HG02852 (cell line): ENCODE measurements around the gene FAM216B.
"Not testable (repeated sequence)": the region's sequence is repeated elsewhere in the genome, so short reads cannot be mapped to it uniquely, and the experiment has no call there.

Source experiments
- ATAC-seq: cut with Tn5 transposase; IDR thresholded peaks from one replicate; pipeline ENCODE4 v1.9.1; 2021; ENCODE audit warnings: mild to moderate bottlenecking, moderate library complexity; ENCODE audit not compliant: unreplicated experiment

FAM216B gene

GRCh38 chr13:42781352-42781751, at the start of gene FAM216B:
FAM216B (plus strand) TSS chr13:42781584; CDS start chr13:42784068, 2,484 bp downstream.
- no peak for ATAC-seq

GRCh38 chr13:42732073-42732472, 49.3 kb upstream of the FAM216B start:
- ATAC-seq: no peak

GRCh38 chr13:42733046-42733445, 48.3 kb upstream of the FAM216B start:
- no peak for ATAC-seq

GRCh38 chr13:42735010-42735409, 46.4 kb upstream of the FAM216B start:
- no peak for ATAC-seq

GRCh38 chr13:42740753-42741152, 40.6 kb upstream of the FAM216B start:
- ATAC-seq: no peak

GRCh38 chr13:42741914-42742313, 39.5 kb upstream of the FAM216B start:
- ATAC-seq: no peak

- no peak for ATAC-seq
Measured at GRCh38 chr13:42745655-42746054, 35.7 kb upstream of the FAM216B start.

GRCh38 chr13:42746866-42747265, 34.5 kb upstream of the FAM216B start:
- no peak for ATAC-seq

GRCh38 chr13:42747399-42747873, 33.9 kb upstream of the FAM216B start:
- no peak for ATAC-seq

GRCh38 chr13:42750794-42751193, 30.6 kb upstream of the FAM216B start:
- ATAC-seq: no peak

GRCh38 chr13:42751693-42752092, 29.7 kb upstream of the FAM216B start:
- peak; percentile 51 for ATAC-seq

GRCh38 chr13:42752731-42753130, 28.7 kb upstream of the FAM216B start:
- no peak for ATAC-seq

- ATAC-seq: no peak
Measured at GRCh38 chr13:42753697-42754096, 27.7 kb upstream of the FAM216B start.

- no peak for ATAC-seq
Measured at GRCh38 chr13:42754801-42755510, 26.4 kb upstream of the FAM216B start.

GRCh38 chr13:42757678-42758420, 23.5 kb upstream of the FAM216B start:
- no peak for ATAC-seq

GRCh38 chr13:42758515-42758914, 22.9 kb upstream of the FAM216B start:
- ATAC-seq: no peak

GRCh38 chr13:42760951-42761350, 20.4 kb upstream of the FAM216B start:
- no peak for ATAC-seq

GRCh38 chr13:42762251-42762650, 19.1 kb upstream of the FAM216B start:
- ATAC-seq: no peak

GRCh38 chr13:42762917-42763316, 18.5 kb upstream of the FAM216B start:
- no peak for ATAC-seq

- no peak for ATAC-seq
Measured at GRCh38 chr13:42766016-42766415, 15.4 kb upstream of the FAM216B start.

- no peak for ATAC-seq
Measured at GRCh38 chr13:42769650-42770049, 11.7 kb upstream of the FAM216B start.

- ATAC-seq: not testable (repeated sequence)
Measured at GRCh38 chr13:42776558-42776957, 4.8 kb upstream of the FAM216B start.
